Loucy (cell line): ENCODE measurements around the gene VSIG10.
"Not testable (repeated sequence)": the region's sequence is repeated elsewhere in the genome, so short reads cannot be mapped to it uniquely, and the experiment has no call there.

Experiments used
- H2AFZ ChIP-seq: fragments of 200-600 bp; sonication (generic); 2 replicates; pipeline ENCODE4 v1.6.0; 2016; ENCODE audit warnings: antibody characterized with exemption, mild to moderate bottlenecking, low read length, moderate library complexity
- H3F3A ChIP-seq: fragments of 200-600 bp; 2 replicates; pipeline ENCODE4 v1.6.0; 2016; ENCODE audit warnings: antibody characterized with exemption, low read depth, mild to moderate bottlenecking
- H3K27me3 ChIP-seq: fragments of 200-600 bp; sonication (generic); 2 replicates; pipeline ENCODE4 v1.6.1; 2014; ENCODE audit warnings: low read length, mild to moderate bottlenecking; ENCODE audit not compliant: insufficient read depth, poor library complexity, severe bottlenecking
- H3K36me3 ChIP-seq: fragments of 200-600 bp; sonication (generic); 2 replicates; pipeline ENCODE4 v1.6.1; 2016; ENCODE audit warnings: low read length; ENCODE audit not compliant: insufficient read depth
- H3K4me1 ChIP-seq: fragments of 200-600 bp; sonication (generic); 2 replicates; pipeline ENCODE4 v1.5.1; 2014; ENCODE audit warnings: low read length, mild to moderate bottlenecking; ENCODE audit not compliant: insufficient read depth, poor library complexity, severe bottlenecking
- H3K4me2 ChIP-seq: fragments of 200-600 bp; sonication (generic); 2 replicates; pipeline ENCODE4 v1.6.0; 2014; ENCODE audit warnings: antibody characterized with exemption, low read length, low read depth, mild to moderate bottlenecking; ENCODE audit not compliant: poor library complexity, severe bottlenecking
- H3K4me3 ChIP-seq: fragments of 200-600 bp; sonication (generic); 2 replicates; pipeline ENCODE4 v1.5.1; 2014; ENCODE audit warnings: low read length, mild to moderate bottlenecking, mixed read lengths; ENCODE audit not compliant: poor library complexity, severe bottlenecking
- H3K79me2 ChIP-seq: fragments of 200-600 bp; sonication (generic); 2 replicates; pipeline ENCODE4 v1.6.1; 2014; ENCODE audit warnings: low read length; ENCODE audit not compliant: insufficient read depth
- H3K9ac ChIP-seq: fragments of 200-600 bp; sonication (generic); 2 replicates; pipeline ENCODE4 v1.6.0; 2014; ENCODE audit warnings: mild to moderate bottlenecking, low read depth, low read length, moderate library complexity; ENCODE audit not compliant: poor library complexity, severe bottlenecking
- H3K9me2 ChIP-seq: fragments of 200-600 bp; sonication (generic); replicated peaks from 2 replicates; pipeline ENCODE4 v1.6.1; 2016; ENCODE audit warnings: low read depth, low read length, mixed read lengths
- H3K9me3 ChIP-seq: fragments of 200-600 bp; sonication (generic); 2 replicates; pipeline ENCODE4 v1.6.1; 2014; ENCODE audit warnings: mild to moderate bottlenecking, antibody characterized with exemption, low read length, low read depth; ENCODE audit not compliant: insufficient read depth
- H4K20me1 ChIP-seq: fragments of 200-600 bp; sonication (generic); 2 replicates; pipeline ENCODE4 v1.6.0; 2014; ENCODE audit warnings: antibody characterized with exemption, low read length, mild to moderate bottlenecking; ENCODE audit not compliant: insufficient read depth, poor library complexity, severe bottlenecking
- EZH2phosphoT487 ChIP-seq: fragments of 200-600 bp; IDR thresholded peaks from 2 replicates; pipeline ENCODE4 v1.6.1; 2018; ENCODE audit warnings: antibody characterized with exemption, mild to moderate bottlenecking, moderate library complexity, borderline replicate concordance
- TF ChIP-seq, protein P1 (sequence below): fragments of 200-600 bp; sonication (generic); conservative IDR thresholded peaks from 2 replicates; pipeline ENCODE4 v1.5.1; 2014; ENCODE audit warnings: mild to moderate bottlenecking, antibody characterized with exemption, low read length

Gene VSIG10

GRCh38 chr12:118089782-118090181 lies 14.0 kb downstream of the VSIG10 start:
- H2AFZ ChIP-seq = no peak overlapping the region
- no peaks in the 10 kb centered on the region for H3K36me3 ChIP-seq
- no peaks in the 10 kb centered on the region for H3K4me1 ChIP-seq
- no peaks in the 10 kb centered on the region for H3K79me2 ChIP-seq
- H3F3A ChIP-seq = no peaks in the 10 kb centered on the region
- H3K4me2 ChIP-seq = no peak overlapping the region
- TF ChIP-seq, protein P1, sequence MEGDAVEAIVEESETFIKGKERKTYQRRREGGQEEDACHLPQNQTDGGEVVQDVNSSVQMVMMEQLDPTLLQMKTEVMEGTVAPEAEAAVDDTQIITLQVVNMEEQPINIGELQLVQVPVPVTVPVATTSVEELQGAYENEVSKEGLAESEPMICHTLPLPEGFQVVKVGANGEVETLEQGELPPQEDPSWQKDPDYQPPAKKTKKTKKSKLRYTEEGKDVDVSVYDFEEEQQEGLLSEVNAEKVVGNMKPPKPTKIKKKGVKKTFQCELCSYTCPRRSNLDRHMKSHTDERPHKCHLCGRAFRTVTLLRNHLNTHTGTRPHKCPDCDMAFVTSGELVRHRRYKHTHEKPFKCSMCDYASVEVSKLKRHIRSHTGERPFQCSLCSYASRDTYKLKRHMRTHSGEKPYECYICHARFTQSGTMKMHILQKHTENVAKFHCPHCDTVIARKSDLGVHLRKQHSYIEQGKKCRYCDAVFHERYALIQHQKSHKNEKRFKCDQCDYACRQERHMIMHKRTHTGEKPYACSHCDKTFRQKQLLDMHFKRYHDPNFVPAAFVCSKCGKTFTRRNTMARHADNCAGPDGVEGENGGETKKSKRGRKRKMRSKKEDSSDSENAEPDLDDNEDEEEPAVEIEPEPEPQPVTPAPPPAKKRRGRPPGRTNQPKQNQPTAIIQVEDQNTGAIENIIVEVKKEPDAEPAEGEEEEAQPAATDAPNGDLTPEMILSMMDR = no peak
- no peaks in the 10 kb centered on the region for H3K9me3 ChIP-seq
- no peak overlapping the region for H3K9ac ChIP-seq
- H3K9me2 ChIP-seq = no peaks in the 10 kb centered on the region
- no peaks in the 10 kb centered on the region for H3K27me3 ChIP-seq
- no peak overlapping the region for H3K4me3 ChIP-seq
- no peaks in the 10 kb centered on the region for H4K20me1 ChIP-seq

DNA sequence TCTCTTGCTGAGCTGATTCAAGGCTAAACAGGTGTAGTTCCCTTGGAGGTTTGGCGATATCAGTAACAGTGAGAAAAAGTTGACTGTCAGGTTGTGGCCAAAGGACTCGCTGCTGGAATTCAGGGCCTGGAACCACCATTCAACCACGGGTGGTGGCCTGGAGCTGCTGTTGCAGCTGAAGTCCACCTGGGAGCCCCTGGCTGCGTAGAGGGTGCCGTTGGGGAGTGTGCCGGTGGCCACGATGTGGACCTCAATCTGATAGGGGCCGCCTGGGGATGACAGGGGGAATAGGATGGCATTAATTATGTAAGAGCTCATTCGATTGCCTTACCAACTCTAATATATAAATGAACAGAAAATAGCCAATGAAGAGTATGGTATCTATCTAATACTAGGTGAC lies 21.6 kb downstream of the VSIG10 start:
- H3K9ac ChIP-seq = no peak overlapping the region
- no peaks in the 10 kb centered on the region for H4K20me1 ChIP-seq
- no peaks in the 10 kb centered on the region for H3K36me3 ChIP-seq
- no peaks in the 10 kb centered on the region for H3F3A ChIP-seq
- no peaks in the 10 kb centered on the region for H3K4me1 ChIP-seq
- no peak overlapping the region for H2AFZ ChIP-seq
- no peak for TF ChIP-seq EZH2phosphoT487
- TF ChIP-seq, protein P1 = no peak
- H3K9me3 ChIP-seq = no peaks in the 10 kb centered on the region
- no peaks in the 10 kb centered on the region for H3K79me2 ChIP-seq
- no peaks in the 10 kb centered on the region for H3K9me2 ChIP-seq
- H3K27me3 ChIP-seq = no peaks in the 10 kb centered on the region
- H3K4me3 ChIP-seq = no peak overlapping the region
- H3K4me2 ChIP-seq = no peak overlapping the region

- H3K79me2 ChIP-seq, H3K4me1 ChIP-seq, H3K9ac ChIP-seq, H3K4me2 ChIP-seq, H3K9me3 ChIP-seq, H3K27me3 ChIP-seq, H4K20me1 ChIP-seq, H3K4me3 ChIP-seq, H2AFZ ChIP-seq, H3F3A ChIP-seq, H3K36me3 ChIP-seq, H3K9me2 ChIP-seq: not testable (repeated sequence)
Measured at GRCh38 chr12:118081521-118081920, 22.3 kb downstream of the VSIG10 start.

GRCh38 chr12:118073768-118074167 lies 30.0 kb downstream of the VSIG10 start:
- Histone ChIP-seq H3K36me3 (no peaks in the 10 kb centered on the region), H3K4me3 (no peak overlapping the region), H3K9ac (no peak overlapping the region), H4K20me1 (no peaks in the 10 kb centered on the region), H3K9me3 (no peaks in the 10 kb centered on the region), H3K4me2 (no peak overlapping the region), H3K79me2 (no peaks in the 10 kb centered on the region), H3K4me1 (no peaks in the 10 kb centered on the region), H3K27me3 (no peaks in the 10 kb centered on the region), H3K9me2 (no peaks in the 10 kb centered on the region), H2AFZ (no peak overlapping the region), H3F3A (no peaks in the 10 kb centered on the region)
- TF ChIP-seq, protein P1 = no peak
- TF ChIP-seq EZH2phosphoT487 = no peak
